Naive thymus-derived CD8-positive, alpha-beta T cell (primary cell): Measurements from ENCODE around the gene SLC2A10. TPM values are rescaled to one million over a fixed set of nuclear protein-coding genes. Genes with fewer than 3 reads are reported as not detected.

Source experiments
- ATAC-seq, 2 donors: fragments of 150-1000 bp; cut with Tn5 transposase in 1 of 2; sonication (Bioruptor Pico), chemical (Tn5 transposase) in 1 of 2; 1 replicate in 1 of 2; 2 replicates in 1 of 2; pipeline ENCODE4 v1.10.0; 2021; ENCODE audit warnings: mild to moderate bottlenecking in 2 of 2, moderate library complexity in 2 of 2
- POLR2A ChIA-PET: fragments of 350-600 bp; sonication (Branson Sonifier 250); formaldehyde crosslinking; loops from one replicate; lab custom pipeline; 2021; ENCODE audit warnings: antibody characterized with exemption; lab: Charles Lee
- DNase-seq, 10 donors: peaks; one replicate each; pipeline versions ENCODE4 v3.0.0 to v3.0.0-alpha.2; 2020 to 2022
- H3K27ac Mint-ChIP-seq, 10 donors: one replicate each; pipeline ENCODE4 v1.8.0; 2020 to 2022; ENCODE audit warnings: mild to moderate bottlenecking in 10 of 10, mixed read lengths in 10 of 10, moderate library complexity in 4 of 10, inconsistent platforms in 1 of 10
- H3K27me3 Mint-ChIP-seq, 5 donors: one replicate each; pipeline ENCODE4 v1.8.0; 2021 to 2022; ENCODE audit warnings: mixed read lengths in 5 of 5
- H3K36me3 Mint-ChIP-seq, 3 donors: one replicate each; pipeline ENCODE4 v1.8.0; 2020 to 2022; ENCODE audit warnings: mixed read lengths in 3 of 3, mild to moderate bottlenecking in 2 of 3, inconsistent platforms in 1 of 3
- H3K4me1 Mint-ChIP-seq, 4 donors: one replicate each; pipeline ENCODE4 v1.8.0; 2021 to 2022; ENCODE audit warnings: mixed read lengths in 4 of 4
- H3K4me3 Mint-ChIP-seq, 10 donors: one replicate each; pipeline ENCODE4 v1.8.0; 2020 to 2022; ENCODE audit warnings: mild to moderate bottlenecking in 10 of 10, mixed read lengths in 10 of 10, moderate library complexity in 6 of 10, inconsistent platforms in 1 of 10
- H3K9me3 Mint-ChIP-seq, 9 donors: one replicate each; pipeline ENCODE4 v1.8.0; 2020 to 2022; ENCODE audit warnings: mixed read lengths in 9 of 9, mild to moderate bottlenecking in 3 of 9, inconsistent platforms in 1 of 9, moderate library complexity in 1 of 9
- polyA plus RNA-seq, 3 donors: library from polyadenylated mRNA; unstranded; fragments of 300-500 nt; fragmentation: Illumina TruSeq; gene quantifications; one replicate each; pipeline ENCODE4 v1.2.3, GENCODE V29; 2021
- total RNA-seq, 8 experiments: library from RNA in 2 of 8; stranded (reverse) in 2 of 8; gene quantifications; one replicate each; pipeline ENCODE4 v1.2.3 and lab custom pipeline; 2021 to 2026

The SLC2A10 gene
- total and polyA plus RNA-seq, 5 experiments from 2014 or later, result 0.83 TPM; not detected in 4

DNA sequence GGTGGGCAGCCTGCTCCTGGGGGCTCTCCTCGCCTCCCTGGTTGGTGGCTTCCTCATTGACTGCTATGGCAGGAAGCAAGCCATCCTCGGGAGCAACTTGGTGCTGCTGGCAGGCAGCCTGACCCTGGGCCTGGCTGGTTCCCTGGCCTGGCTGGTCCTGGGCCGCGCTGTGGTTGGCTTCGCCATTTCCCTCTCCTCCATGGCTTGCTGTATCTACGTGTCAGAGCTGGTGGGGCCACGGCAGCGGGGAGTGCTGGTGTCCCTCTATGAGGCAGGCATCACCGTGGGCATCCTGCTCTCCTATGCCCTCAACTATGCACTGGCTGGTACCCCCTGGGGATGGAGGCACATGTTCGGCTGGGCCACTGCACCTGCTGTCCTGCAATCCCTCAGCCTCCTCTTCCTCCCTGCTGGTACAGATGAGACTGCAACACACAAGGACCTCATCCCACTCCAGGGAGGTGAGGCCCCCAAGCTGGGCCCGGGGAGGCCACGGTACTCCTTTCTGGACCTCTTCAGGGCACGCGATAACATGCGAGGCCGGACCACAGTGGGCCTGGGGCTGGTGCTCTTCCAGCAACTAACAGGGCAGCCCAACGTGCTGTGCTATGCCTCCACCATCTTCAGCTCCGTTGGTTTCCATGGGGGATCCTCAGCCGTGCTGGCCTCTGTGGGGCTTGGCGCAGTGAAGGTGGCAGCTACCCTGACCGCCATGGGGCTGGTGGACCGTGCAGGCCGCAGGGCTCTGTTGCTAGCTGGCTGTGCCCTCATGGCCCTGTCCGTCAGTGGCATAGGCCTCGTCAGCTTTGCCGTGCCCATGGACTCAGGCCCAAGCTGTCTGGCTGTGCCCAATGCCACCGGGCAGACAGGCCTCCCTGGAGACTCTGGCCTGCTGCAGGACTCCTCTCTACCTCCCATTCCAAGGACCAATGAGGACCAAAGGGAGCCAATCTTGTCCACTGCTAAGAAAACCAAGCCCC, 16.0 kb downstream of the SLC2A10 start:
- no peak for ATAC-seq
- DNase-seq, result no peak
- POLR2A ChIA-PET, result no interaction called here
- Mint-ChIP-seq H3K4me1 (no peaks in the 10 kb centered on the region), H3K36me3 (peaks cover 0 to 13% (median 1%) of the 10 kb centered on the region in 3 donors), H3K9me3 (peaks cover 1 to 13% (median 2%) of the 10 kb centered on the region in 9 donors), H3K4me3 (no peak overlapping the region), H3K27me3 (peaks cover 0 to 9% (median 5%) of the 10 kb centered on the region in 5 donors), H3K27ac (no peak overlapping the region)

DNA sequence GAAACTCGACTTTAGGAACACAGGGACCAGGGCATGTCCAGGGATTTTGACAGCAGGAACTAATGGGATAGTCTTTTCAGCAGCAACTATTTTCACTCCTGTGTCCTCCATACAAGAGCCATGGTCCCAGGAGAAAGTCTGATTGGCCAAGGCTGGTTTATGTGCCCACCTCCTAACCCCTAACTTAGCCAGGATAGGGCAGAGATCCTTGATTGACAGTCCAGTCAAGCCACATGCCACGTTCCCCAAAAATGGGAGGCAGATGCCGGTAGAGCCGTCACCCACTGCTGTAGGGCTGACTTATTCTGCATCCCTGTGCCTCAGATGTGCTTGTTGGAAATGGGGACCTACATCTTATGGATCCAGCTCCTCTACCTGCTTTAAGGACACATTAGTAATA, 22.3 kb downstream of the SLC2A10 start:
- Mint-ChIP-seq H3K4me1 (no peaks in the 10 kb centered on the region), H3K27me3 (peaks cover 2 to 22% (median 10%) of the 10 kb centered on the region in 5 donors)
- DNase-seq, result no peak

DNA sequence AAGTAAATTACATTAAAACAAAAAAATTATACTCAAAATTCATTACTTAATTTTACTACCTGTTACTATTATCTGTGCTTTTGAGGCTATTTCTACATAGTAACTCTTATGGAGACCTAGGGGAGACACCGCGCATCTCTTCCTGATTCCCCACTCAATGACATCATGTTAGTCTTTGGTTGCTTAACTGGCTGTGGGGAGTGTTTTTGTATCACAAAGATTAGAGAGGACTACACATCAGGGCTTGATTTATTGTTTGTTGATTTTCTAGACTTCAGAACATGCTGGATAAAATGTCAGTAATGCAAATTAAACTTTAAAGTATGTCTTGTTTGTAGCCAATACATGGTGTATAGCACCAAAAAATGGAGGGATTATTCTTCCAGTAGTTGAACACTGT, 26.0 kb downstream of the SLC2A10 start:
- Mint-ChIP-seq H3K4me1 (no peaks in the 10 kb centered on the region), H3K9me3 (peaks cover 0 to 3% (median 0%) of the 10 kb centered on the region in 9 donors), H3K27me3 (peaks cover 17 to 31% (median 22%) of the 10 kb centered on the region in 5 donors), H3K27ac (no peak overlapping the region), H3K4me3 (no peak overlapping the region), H3K36me3 (no peaks in the 10 kb centered on the region)
- POLR2A ChIA-PET, result no interaction called here
- DNase-seq, result no peak
- no peak for ATAC-seq

More for the DNA sequence above, 22.3 kb downstream of the SLC2A10 start:
- POLR2A ChIA-PET, result no interaction called here
- Mint-ChIP-seq H3K9me3 (no peaks in the 10 kb centered on the region), H3K4me3 (no peak overlapping the region), H3K27ac (no peak overlapping the region), H3K36me3 (peaks cover 0 to 4% (median 0%) of the 10 kb centered on the region in 3 donors)
- no peak for ATAC-seq

DNA sequence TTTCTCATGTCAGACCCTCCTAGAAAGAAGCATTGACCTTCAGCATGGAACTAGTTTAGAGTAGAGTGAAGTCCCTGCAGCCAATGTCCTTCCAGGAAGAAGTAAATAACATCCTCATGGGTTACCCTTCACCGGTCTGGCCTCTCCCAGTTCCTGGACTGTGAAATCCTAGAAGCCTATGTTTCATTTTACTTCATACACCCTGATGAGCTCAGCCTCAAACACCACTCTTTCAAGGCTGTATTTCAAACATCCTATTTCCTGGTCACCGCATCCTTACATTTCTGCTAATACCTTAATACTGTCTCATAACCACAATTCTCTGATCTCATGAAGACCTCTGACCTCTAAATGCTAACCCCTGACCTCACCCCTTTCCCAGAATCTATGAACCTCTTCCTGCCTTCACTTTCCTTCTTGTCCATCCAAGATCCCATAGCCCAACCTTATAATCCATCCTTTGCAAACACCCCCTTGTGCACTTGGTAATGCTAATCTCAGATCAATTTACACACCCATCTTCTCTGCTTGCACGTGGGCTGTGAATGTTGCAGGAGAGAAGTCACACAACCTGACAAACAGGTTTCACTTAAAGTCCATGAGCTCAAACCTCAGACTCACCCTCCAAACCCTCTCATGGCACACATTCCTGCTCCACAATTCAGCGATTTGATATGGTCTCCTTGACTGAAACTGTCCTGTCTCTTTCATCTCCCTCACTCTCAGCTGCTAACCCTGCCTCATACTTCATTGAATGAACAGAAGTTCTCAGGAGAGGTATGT, 30.2 kb downstream of the SLC2A10 start:
- ATAC-seq (no peak), DNase-seq (no peak)
- Mint-ChIP-seq H3K9me3 (peaks cover 0 to 8% (median 0%) of the 10 kb centered on the region in 9 donors), H3K4me3 (no peak overlapping the region), H3K36me3 (no peaks in the 10 kb centered on the region), H3K27me3 (peaks cover 31 to 40% (median 32%) of the 10 kb centered on the region in 5 donors), H3K4me1 (no peaks in the 10 kb centered on the region), H3K27ac (no peak overlapping the region)
- POLR2A ChIA-PET, result no interaction called here

DNA sequence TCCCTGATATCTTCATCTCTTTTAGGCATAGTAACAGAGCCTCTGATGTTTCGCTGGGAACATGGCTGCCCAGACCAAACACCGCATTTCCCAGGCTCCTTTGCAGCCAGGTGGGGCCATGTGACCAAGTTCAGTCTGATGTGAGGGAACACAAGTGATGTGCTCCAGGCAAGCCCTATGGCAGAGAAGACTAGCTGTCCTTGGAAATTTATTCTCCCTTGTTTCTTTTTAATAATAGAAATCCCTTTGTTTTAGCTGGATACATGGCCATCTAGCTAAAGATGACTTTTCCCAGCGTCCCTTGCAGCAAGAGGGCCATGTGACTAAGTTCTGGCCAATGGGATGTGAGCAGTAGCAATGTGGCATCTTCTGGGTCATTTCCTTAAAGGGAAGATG, 30.8 kb downstream of the SLC2A10 start:
- no peak overlapping the region for H3K27ac Mint-ChIP-seq
- ATAC-seq (no peak), DNase-seq (no peak)
- no peaks in the 10 kb centered on the region for H3K4me1 Mint-ChIP-seq
- peaks cover 0 to 8% (median 0%) of the 10 kb centered on the region in 9 donors for H3K9me3 Mint-ChIP-seq
- no peaks in the 10 kb centered on the region for H3K36me3 Mint-ChIP-seq
- POLR2A ChIA-PET, result no interaction called here
- peaks cover 32 to 41% (median 36%) of the 10 kb centered on the region in 5 donors for H3K27me3 Mint-ChIP-seq
- no peak overlapping the region for H3K4me3 Mint-ChIP-seq

DNA sequence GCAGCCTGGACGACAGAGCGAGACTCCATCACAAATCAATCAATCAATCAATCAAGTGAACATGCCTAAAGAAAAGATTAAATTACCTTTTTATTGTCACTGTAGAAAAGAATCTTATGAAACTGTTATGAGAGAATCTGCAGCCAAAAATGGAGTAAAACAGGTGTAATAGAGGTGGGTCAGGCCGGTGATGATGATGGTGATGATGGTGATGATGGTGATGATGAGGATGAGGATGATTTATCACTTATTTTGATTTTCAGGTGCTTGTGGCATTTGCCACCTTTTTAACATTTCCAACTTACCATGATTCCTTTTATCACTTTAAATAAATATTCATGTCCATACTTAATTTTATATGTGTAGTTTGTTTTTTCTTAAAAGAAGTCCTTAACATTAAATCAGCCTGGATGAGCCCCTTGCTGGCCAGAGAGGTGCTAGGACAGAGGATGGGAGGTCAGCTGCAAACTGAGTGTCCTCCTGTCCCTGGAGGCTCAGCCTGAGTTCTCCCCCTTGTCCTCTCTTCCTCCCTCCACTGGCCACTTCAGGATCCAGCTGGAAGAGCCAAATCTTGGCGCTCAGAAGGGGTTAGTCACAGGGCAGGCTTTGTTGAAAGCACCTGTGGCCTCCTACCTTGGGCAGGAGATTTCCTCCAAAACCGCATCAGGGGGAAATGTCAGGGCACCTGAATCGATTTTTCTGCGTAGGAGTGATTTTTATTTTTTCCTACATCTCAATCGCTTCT, 32.6 kb downstream of the SLC2A10 start:
- H3K27me3 Mint-ChIP-seq, result peaks cover 40 to 49% (median 47%) of the 10 kb centered on the region in 5 donors
- DNase-seq, result no peak
- POLR2A ChIA-PET, result no interaction called here

DNA sequence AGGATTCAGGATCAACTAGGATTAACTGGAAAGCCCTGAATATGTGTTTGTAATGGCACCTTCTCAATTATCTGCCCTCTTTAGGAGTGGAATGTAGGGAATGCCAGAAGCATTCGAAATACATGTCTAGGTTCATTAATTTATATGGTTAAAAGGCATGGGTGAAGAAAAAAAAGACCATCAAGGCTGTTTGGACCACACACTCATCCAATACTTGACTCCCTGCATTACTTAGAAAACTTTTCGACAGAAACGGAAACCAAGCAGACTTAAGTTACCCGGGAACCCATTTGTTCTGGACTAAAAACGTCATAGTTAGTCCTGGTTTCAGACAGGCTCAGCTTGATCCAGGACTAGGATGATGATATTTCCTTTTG, 33.2 kb downstream of the SLC2A10 start:
- no peaks in the 10 kb centered on the region for H3K4me1 Mint-ChIP-seq
- peaks cover 0 to 8% (median 0%) of the 10 kb centered on the region in 9 donors for H3K9me3 Mint-ChIP-seq
- no peak for ATAC-seq
- no peaks in the 10 kb centered on the region for H3K36me3 Mint-ChIP-seq
- H3K27me3 Mint-ChIP-seq, result peaks cover 45 to 55% (median 50%) of the 10 kb centered on the region in 5 donors
- H3K4me3 Mint-ChIP-seq, result no peak overlapping the region
- DNase-seq, result no peak
- no peak overlapping the region for H3K27ac Mint-ChIP-seq
- POLR2A ChIA-PET, result no interaction called here

More for the DNA sequence above, 32.6 kb downstream of the SLC2A10 start:
- H3K36me3 Mint-ChIP-seq, result no peaks in the 10 kb centered on the region
- no peak overlapping the region for H3K4me3 Mint-ChIP-seq
- no peaks in the 10 kb centered on the region for H3K4me1 Mint-ChIP-seq
- ATAC-seq, result no peak
- H3K27ac Mint-ChIP-seq, result peak overlapping the region in 2 of 10 donors; percentile 17 to 53
- H3K9me3 Mint-ChIP-seq, result peaks cover 0 to 8% (median 0%) of the 10 kb centered on the region in 9 donors

DNA sequence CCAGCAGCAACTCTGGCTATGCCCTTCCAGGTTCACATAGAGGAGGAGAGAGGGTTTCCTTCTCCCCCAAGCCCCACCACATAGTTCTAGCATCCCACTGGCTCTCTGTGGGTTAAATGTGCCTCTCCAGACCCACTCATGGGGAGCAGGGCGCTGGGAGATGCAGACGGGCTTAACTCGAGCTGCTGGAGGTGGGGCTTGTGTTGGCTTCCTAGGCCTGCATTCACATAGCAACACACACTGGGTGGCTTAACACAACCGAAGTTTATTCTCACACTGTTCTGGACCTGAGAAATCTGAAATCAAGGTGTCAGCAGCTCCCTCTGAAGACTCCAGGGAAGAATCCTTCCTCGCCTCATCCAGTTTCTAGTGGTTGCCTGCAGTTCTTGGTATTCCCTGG, 33.6 kb downstream of the SLC2A10 start:
- peaks cover 0 to 8% (median 0%) of the 10 kb centered on the region in 9 donors for H3K9me3 Mint-ChIP-seq
- H3K4me3 Mint-ChIP-seq, result no peak overlapping the region
- no peaks in the 10 kb centered on the region for H3K36me3 Mint-ChIP-seq
- H3K27ac Mint-ChIP-seq, result peak overlapping the region in 1 of 10 donors; percentile 11
- no peak for ATAC-seq
- POLR2A ChIA-PET, result no interaction called here
- DNase-seq, result no peak
- peaks cover 44 to 56% (median 50%) of the 10 kb centered on the region in 5 donors for H3K27me3 Mint-ChIP-seq
- no peaks in the 10 kb centered on the region for H3K4me1 Mint-ChIP-seq

DNA sequence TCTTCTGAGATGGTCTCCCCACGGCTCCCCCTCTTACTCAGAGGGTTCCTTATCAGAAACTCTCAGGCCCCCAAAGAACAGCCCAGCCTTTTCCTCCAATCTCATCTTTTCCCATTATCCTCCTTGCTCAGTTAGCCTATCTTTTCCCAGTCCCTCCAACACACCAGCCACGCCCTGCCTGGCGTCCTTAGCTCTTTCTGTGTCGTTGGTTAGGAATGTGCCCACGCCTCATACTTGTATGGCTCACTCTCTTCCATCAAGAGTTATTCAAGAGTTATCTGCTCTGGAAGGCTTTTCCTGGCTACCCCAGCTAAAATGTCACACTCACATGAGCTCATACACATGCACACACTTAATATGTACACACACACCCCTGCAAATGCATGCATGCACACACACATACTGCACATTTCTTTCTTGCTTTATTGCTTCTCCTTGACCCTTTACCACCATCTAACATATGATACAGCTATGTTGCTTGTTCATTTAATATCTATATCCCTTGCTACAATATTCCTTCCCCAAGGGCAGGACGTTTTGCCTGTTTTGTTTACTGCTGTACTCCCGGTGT, 37.6 kb downstream of the SLC2A10 start:
- Mint-ChIP-seq H3K4me1 (no peaks in the 10 kb centered on the region), H3K36me3 (no peaks in the 10 kb centered on the region), H3K9me3 (no peaks in the 10 kb centered on the region), H3K27ac (no peak overlapping the region), H3K4me3 (no peak overlapping the region), H3K27me3 (peaks cover 32 to 70% (median 45%) of the 10 kb centered on the region in 5 donors)
- DNase-seq (no peak), ATAC-seq (no peak)
- POLR2A ChIA-PET, result no interaction called here

DNA sequence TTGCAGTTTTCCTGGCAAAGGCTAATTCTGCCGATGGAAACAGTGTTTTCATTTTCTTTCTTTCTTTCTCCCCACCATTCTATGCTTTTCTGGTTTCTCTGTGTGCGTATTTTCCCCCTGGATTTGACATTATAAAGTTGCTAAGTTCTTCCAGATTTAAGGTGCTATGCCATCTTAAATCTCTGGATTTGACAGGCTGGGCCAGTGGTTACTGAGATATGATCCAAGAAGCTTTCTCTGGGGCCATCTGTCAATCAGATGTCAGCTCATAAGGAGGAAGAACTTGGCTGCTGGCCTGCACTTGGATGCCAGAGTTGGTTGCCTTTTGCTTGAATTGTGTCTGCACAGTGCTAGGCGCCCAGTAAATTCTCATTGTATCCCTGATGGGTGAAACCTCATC, 39.7 kb downstream of the SLC2A10 start:
- Mint-ChIP-seq H3K4me1 (peaks cover 0 to 3% (median under 1%) of the 10 kb centered on the region in 4 donors), H3K27ac (no peak overlapping the region), H3K4me3 (no peak overlapping the region), H3K9me3 (no peaks in the 10 kb centered on the region), H3K36me3 (no peaks in the 10 kb centered on the region), H3K27me3 (peaks cover 28 to 64% (median 47%) of the 10 kb centered on the region in 5 donors)
- ATAC-seq, result no peak
- DNase-seq, result no peak
- POLR2A ChIA-PET, result no interaction called here

DNA sequence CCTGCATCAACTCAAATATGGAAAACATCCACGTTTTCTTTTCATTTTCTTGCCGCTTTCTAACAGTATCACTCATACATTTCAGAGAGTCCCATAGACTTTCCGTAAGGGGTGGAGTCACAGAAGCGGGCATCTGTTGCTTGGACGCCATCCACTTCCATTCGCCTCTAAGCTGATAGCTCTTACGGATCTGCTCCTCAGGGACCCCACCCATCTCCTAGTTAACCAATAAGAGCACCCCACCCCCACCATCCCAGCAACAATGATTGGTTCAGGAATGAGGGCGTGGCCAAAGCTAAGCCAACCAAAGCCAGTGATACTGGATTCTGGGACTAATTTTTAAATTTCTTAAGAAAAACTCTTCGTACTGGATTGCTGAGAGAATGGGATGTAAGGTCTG, 42.4 kb downstream of the SLC2A10 start:
- H3K36me3 Mint-ChIP-seq, result no peaks in the 10 kb centered on the region
- DNase-seq (no peak), ATAC-seq (no peak)
- H3K27me3 Mint-ChIP-seq, result peaks cover 14 to 51% (median 31%) of the 10 kb centered on the region in 5 donors
- H3K9me3 Mint-ChIP-seq, result no peaks in the 10 kb centered on the region
- POLR2A ChIA-PET, result no interaction called here
- H3K4me1 Mint-ChIP-seq, result peaks cover 0 to 3% (median under 1%) of the 10 kb centered on the region in 4 donors
- no peak overlapping the region for H3K27ac Mint-ChIP-seq
- no peak overlapping the region for H3K4me3 Mint-ChIP-seq

DNA sequence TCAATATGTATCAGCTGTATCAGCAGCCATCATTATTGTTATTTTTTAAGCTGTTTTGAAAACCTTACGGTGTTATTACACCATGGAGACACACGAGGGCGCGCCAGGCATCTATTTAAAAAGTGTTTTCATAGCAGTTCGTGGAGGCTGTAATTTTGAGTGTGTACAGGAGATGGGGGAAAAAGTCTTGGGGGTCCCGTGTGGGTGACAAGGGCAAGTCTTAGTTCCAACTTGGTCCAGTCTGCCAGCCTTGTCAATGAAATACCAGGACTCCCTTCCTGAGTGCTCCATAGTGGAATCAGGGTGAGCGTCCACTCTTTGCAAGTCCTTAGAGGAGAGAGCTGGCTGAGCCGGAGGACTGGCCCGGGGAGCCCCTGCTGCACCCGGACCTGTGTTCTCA, 43.3 kb downstream of the SLC2A10 start:
- DNase-seq (peak in 9 of 10 donors; percentile 5 to 68 (median 22)), ATAC-seq (peak in 1 of 2 donors; percentile 30)
- POLR2A ChIA-PET, result no interaction called here
- Mint-ChIP-seq H3K4me3 (no peak overlapping the region), H3K27ac (no peak overlapping the region), H3K36me3 (no peaks in the 10 kb centered on the region), H3K9me3 (no peaks in the 10 kb centered on the region), H3K4me1 (peaks cover 0 to 3% (median 1%) of the 10 kb centered on the region in 4 donors), H3K27me3 (peaks cover 9 to 42% (median 22%) of the 10 kb centered on the region in 5 donors)
